ENCODE measurements around the gene TRAF3IP1. TPM values are rescaled to one million over a fixed set of nuclear protein-coding genes. Genes with fewer than 3 reads are reported as not detected.

TRAF3IP1 gene
- total RNA-seq, 2 experiments from 2014 or later = 5.1 to 6.9 TPM

DNA sequence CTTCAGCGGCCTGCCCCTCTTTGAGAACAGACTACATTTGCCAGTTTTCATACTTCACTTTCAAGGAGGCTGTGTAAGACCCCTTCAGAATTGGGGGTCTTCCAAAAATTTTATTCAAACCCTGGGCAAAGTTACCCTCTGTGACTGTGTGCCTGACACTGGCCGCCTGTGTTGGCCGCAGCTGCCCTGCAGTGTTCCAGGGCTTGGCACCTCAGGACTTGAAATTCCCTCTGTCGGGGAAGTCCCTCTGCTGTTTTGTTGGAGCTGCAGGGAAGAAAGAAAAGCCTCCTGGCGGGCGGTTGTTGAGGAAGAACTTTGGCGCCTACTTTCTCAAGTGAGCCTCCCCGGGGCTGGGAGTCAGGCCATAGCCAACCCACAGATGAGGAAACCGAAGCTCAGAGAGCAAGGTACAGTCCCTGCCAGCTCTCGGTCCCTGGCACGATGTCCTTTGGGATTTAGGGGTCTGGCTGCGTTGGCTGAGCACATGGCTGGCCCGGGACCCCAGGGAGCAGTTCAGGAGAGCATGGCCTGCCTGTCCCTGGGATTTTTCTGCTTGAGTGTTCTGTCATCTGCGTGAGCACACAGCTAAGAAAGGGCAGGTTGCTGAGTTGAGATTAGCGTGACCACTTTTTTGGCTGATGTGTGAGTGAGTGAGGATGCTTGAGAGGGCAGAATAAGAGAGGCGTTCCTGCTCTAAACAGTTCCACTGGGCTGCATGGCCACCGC is 88.5 kb downstream of the TRAF3IP1 start:
- H3K4me3 Mint-ChIP-seq = no peak overlapping the region
- no peak for DNase-seq
- no peak for ATAC-seq (ENCODE audit: poor library complexity)
- Histone ChIP-seq H3K36me3 (ENCODE audit: insufficient read depth, low read length) (no peaks in the 10 kb centered on the region), H3K4me1 (ENCODE audit: insufficient read depth, low read length) (peaks cover 7% of the 10 kb centered on the region), H3K27me3 (ENCODE audit: control insufficient read depth in 1 of 2, insufficient read depth in 2 of 2, low read length in 2 of 2) (no peaks in the 10 kb centered on the region), H3K27ac (ENCODE audit: low read depth in 1 of 2, low read length in 2 of 2) (no peak overlapping the region), H3K4me3 (ENCODE audit: low read length) (no peak overlapping the region), H3K9me3 (ENCODE audit: control insufficient read depth in 1 of 2, insufficient read depth in 1 of 2, low read length in 2 of 2) (no peaks in the 10 kb centered on the region)
- no peaks in the 10 kb centered on the region for H3K27me3 Mint-ChIP-seq
- CTCF ChIA-PET = no interaction called here
- H3K4me1 Mint-ChIP-seq (ENCODE audit: low read depth) = no peaks in the 10 kb centered on the region
- H3K36me3 Mint-ChIP-seq (ENCODE audit: low read depth) = no peaks in the 10 kb centered on the region
- POLR2A ChIA-PET = no interaction called here
- intact Hi-C loops (cut with DNase I, micrococcal nuclease) = no loop called here
- H3K9me3 Mint-ChIP-seq = no peaks in the 10 kb centered on the region
- H3K27ac Mint-ChIP-seq = no peak overlapping the region
- TF ChIP-seq, protein P1, sequence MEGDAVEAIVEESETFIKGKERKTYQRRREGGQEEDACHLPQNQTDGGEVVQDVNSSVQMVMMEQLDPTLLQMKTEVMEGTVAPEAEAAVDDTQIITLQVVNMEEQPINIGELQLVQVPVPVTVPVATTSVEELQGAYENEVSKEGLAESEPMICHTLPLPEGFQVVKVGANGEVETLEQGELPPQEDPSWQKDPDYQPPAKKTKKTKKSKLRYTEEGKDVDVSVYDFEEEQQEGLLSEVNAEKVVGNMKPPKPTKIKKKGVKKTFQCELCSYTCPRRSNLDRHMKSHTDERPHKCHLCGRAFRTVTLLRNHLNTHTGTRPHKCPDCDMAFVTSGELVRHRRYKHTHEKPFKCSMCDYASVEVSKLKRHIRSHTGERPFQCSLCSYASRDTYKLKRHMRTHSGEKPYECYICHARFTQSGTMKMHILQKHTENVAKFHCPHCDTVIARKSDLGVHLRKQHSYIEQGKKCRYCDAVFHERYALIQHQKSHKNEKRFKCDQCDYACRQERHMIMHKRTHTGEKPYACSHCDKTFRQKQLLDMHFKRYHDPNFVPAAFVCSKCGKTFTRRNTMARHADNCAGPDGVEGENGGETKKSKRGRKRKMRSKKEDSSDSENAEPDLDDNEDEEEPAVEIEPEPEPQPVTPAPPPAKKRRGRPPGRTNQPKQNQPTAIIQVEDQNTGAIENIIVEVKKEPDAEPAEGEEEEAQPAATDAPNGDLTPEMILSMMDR (IDR thresholded peaks at IDR 0.05) = no peak

DNA sequence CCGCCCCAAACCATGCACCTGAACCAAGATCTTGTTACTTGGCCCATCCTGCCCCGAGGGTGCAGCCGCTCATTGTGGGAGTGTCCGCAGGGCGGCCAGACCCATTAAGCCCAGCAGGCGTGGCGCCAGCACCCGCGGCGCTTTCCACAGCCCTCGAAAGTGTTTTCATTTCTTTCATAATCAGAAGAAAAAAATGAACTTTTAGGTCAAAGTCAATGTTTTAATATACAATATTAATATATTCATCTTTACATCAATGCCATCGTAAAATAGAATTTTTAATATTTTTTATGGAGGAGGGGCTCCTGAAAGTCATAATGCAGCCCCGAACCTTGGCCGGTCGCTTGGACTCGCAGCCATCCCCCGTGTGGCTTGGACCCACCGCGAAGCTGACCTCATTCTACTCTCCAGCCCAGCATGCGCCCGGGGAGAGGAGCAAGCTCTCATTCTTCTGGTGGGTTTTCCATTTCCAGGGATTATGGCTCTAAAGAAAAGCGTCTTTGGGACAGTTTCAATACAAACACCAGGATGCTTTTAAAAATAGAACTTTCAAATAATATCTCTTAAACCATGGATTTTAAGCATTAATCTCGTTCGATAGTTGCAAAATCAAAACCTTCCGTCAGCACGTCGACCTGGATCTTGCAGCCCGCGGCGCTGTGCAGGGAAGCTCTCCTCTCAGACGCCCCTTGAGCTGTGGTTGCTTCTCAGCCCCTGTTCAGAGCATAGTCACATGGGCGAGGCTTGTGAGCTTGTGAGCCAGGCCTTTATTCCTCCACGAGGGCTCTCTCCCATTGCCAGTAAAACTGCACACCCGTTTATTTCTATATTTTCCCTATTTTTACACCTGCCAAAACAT is 89.3 kb downstream of the TRAF3IP1 start:
- DNase-seq (no peak), ATAC-seq (ENCODE audit: poor library complexity) (no peak)
- H3K4me1 Mint-ChIP-seq (ENCODE audit: low read depth) = no peaks in the 10 kb centered on the region
- no peaks in the 10 kb centered on the region for H3K36me3 Mint-ChIP-seq (ENCODE audit: low read depth)
- H3K4me3 Mint-ChIP-seq = no peak overlapping the region
- intact Hi-C loops (cut with DNase I, micrococcal nuclease) = no loop called here
- H3K9me3 ChIP-seq (ENCODE audit: control insufficient read depth in 1 of 2, insufficient read depth in 1 of 2, low read length in 2 of 2) = no peaks in the 10 kb centered on the region
- no peaks in the 10 kb centered on the region for H3K36me3 ChIP-seq (ENCODE audit: insufficient read depth, low read length)
- no peak overlapping the region for H3K27ac Mint-ChIP-seq
- TF ChIP-seq, protein P1 (IDR thresholded peaks at IDR 0.05) = no peak
- ChIA-PET CTCF (no interaction called here), POLR2A (no interaction called here)
- no peak overlapping the region for H3K4me3 ChIP-seq (ENCODE audit: low read length)
- no peak overlapping the region for H3K27ac ChIP-seq (ENCODE audit: low read depth in 1 of 2, low read length in 2 of 2)
- no peaks in the 10 kb centered on the region for H3K9me3 Mint-ChIP-seq
- peaks cover 7% of the 10 kb centered on the region for H3K4me1 ChIP-seq (ENCODE audit: insufficient read depth, low read length)
- no peaks in the 10 kb centered on the region for H3K27me3 Mint-ChIP-seq
- no peaks in the 10 kb centered on the region for H3K27me3 ChIP-seq (ENCODE audit: control insufficient read depth in 1 of 2, insufficient read depth in 2 of 2, low read length in 2 of 2)

DNA sequence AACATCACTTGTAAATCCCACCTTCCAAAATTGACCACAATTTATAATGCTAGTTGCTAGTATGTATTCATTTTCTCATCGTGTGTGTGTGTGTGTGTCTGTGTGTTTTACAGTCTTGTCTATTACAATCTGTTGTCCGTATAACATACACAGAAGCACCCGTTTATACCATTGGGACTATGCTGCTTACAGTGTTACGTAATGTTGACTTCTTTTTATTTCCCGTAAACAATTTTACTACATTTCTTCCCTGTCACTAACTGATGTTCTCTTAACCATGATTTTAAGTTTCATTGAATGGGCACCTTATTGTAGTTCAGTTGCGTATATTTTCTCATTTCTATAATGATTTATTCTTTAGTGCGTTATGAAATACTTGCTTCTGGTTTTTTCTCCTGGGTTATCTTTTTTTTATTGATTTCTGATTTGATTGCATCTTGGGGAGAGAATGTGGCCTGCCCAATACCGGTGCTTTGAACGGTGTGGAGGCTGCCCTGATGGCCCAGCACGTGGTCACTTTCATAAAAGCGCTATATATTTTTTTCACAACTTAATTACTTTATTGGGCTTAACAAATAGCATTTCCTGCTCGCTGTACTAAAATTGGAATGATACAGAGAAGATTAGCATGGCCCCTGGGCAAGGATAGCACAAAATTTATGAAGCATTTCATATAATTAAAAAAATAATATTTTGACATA is 91.9 kb downstream of the TRAF3IP1 start:
- ChIA-PET POLR2A (no interaction called here), CTCF (no interaction called here)
- Histone ChIP-seq H3K27ac (ENCODE audit: low read depth in 1 of 2, low read length in 2 of 2) (no peak overlapping the region), H3K36me3 (ENCODE audit: insufficient read depth, low read length) (no peaks in the 10 kb centered on the region), H3K4me1 (ENCODE audit: insufficient read depth, low read length) (peaks cover 8% of the 10 kb centered on the region), H3K4me3 (ENCODE audit: low read length) (no peak overlapping the region), H3K27me3 (ENCODE audit: control insufficient read depth in 1 of 2, insufficient read depth in 2 of 2, low read length in 2 of 2) (no peaks in the 10 kb centered on the region), H3K9me3 (ENCODE audit: control insufficient read depth in 1 of 2, insufficient read depth in 1 of 2, low read length in 2 of 2) (peaks cover 0 to 8% of the 10 kb centered on the region in 2 experiments)
- peaks cover 3% of the 10 kb centered on the region for H3K36me3 Mint-ChIP-seq (ENCODE audit: low read depth)
- ATAC-seq (ENCODE audit: poor library complexity) (no peak), DNase-seq (no peak)
- peaks cover 6% of the 10 kb centered on the region for H3K9me3 Mint-ChIP-seq
- no peaks in the 10 kb centered on the region for H3K27me3 Mint-ChIP-seq
- TF ChIP-seq, protein P1 (IDR thresholded peaks at IDR 0.05) = no peak
- no peak overlapping the region for H3K27ac Mint-ChIP-seq
- intact Hi-C loops (cut with DNase I, micrococcal nuclease) = no loop called here
- no peak overlapping the region for H3K4me3 Mint-ChIP-seq
- H3K4me1 Mint-ChIP-seq (ENCODE audit: low read depth) = no peaks in the 10 kb centered on the region

Measured in CD4-positive, alpha-beta T cell (primary cell).